Measurements from ENCODE around the gene ADI1. TPM values are rescaled to one million over a fixed set of nuclear protein-coding genes. Genes with fewer than 3 reads are reported as not detected.

The ADI1 gene
- total RNA-seq, 8 experiments from 2014 or later, result 7.4 to 170 (median 17.1) TPM

DNA sequence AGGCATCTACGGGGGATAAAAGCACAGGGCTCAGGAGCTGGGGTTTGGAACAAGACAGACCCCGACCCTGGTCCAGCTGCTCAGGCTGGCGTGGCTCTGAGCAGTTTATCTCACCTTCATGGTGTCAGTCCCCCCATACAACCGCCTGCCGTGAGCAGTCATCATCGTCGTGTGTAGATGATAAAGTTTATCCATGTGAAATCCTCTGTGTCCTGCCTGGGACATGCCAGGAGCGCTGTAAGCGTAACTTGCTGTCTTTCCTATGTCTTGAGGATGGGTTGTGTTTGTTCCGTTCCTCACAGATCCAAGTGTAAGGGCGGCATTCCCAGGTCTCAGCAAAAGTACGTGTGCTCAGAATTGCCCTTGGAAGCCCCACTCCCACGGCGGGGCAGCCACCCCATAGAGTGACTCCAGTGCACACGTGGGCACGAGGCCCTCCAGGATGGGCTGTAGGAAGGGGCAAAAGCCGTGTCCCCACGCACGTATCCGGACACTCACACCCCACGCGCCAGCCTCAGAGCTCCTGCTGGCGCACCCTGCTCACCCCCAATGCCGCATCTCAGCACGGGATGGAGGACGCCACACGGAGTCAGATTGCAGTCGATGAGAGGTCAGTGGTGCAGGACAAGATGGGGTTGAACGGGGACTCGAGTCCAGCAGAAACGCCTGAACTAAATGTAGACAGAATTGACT is 50.9 kb downstream of the ADI1 start:
- Histone ChIP-seq H3K4me1 (replicated peaks in 1 of 2) (peaks cover 9 to 11% of the 10 kb centered on the region in 2 donors), H3K27ac (no peak overlapping the region), H3K4me3 (no peak overlapping the region)
- in situ Hi-C loops (cut with MboI; ENCODE audit: low pct_unique_long_range_greater_than_20kb in 2 of 9, low sequenced_read_pairs in 9 of 9, unreplicated experiment in 9 of 9), result no loop called here
- 80 to 100% (median 92%) methylated on average over 1 to 17 of the region's 31 CpGs for WGBS, 10 experiments
- ATAC-seq (replicated peaks in 6 of 8), result no peak

- in situ Hi-C loops (cut with MboI; ENCODE audit: low pct_unique_long_range_greater_than_20kb in 2 of 9, low sequenced_read_pairs in 9 of 9, unreplicated experiment in 9 of 9), result no loop called here
- Histone ChIP-seq H3K4me1 (replicated peaks in 1 of 2) (peaks cover 5 to 8% of the 10 kb centered on the region in 2 donors), H3K27ac (no peak overlapping the region), H3K4me3 (no peak overlapping the region)
- 97% methylated on average over 4 of the region's 15 CpGs; no CpG with 5 or more reads in 9 of the 10 experiments for WGBS, 10 experiments
- ATAC-seq (replicated peaks in 6 of 8), result no peak
Observed at GRCh38 chr2:3467654-3468053, 51.7 kb downstream of the ADI1 start.

DNA sequence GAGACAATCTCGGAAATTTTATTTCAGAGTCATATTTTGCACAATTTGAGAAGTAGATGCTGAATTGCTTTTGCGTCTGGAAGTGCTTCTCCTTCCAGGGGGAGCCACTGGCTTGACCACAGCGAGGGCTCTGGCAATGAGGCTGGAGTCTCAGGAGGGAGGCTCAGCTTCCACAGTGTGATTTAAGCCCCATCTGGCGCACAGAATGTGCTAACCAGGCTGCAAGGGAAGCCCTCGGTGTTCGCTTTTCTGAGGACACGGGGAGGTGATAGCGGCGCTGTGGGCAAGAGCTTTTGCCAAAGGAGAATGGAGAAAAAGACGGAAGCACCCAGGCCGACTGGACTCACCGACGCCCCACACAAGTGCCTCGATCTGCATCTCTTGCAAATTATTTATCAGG is 52.4 kb downstream of the ADI1 start:
- 80 to 100% (median 94%) methylated on average over 1 to 11 of the region's 14 CpGs; no CpG with 5 or more reads in 6 of the 10 experiments for WGBS, 10 experiments
- peaks cover 4 to 11% of the 10 kb centered on the region in 2 donors for H3K4me1 ChIP-seq (replicated peaks in 1 of 2)
- in situ Hi-C loops (cut with MboI; ENCODE audit: low pct_unique_long_range_greater_than_20kb in 2 of 9, low sequenced_read_pairs in 9 of 9, unreplicated experiment in 9 of 9), result no loop called here
- H3K27ac ChIP-seq, result no peak overlapping the region
- no peak overlapping the region for H3K4me3 ChIP-seq
- ATAC-seq (replicated peaks in 6 of 8), result no peak

DNA sequence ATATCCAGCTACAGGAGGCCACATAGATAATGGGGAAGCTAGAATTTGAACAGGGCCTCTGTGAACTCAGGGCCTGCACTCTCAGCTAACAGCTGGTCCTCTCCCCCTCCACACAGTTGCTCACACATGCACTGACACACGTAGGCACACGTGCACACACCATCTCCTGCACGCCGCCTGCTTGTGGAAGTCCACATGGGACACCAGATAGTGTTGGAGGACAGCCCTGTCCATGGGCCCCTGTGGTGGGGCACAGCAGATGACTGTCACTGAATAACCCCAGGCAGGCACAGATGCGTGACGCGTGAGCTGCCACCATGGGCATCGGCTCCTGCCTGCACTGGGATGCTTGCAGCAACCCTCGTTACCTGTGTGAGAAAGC is 52.9 kb downstream of the ADI1 start:
- no peak overlapping the region for H3K27ac ChIP-seq
- in situ Hi-C loops (cut with MboI; ENCODE audit: low pct_unique_long_range_greater_than_20kb in 2 of 9, low sequenced_read_pairs in 9 of 9, unreplicated experiment in 9 of 9), result no loop called here
- no peak for ATAC-seq (replicated peaks in 6 of 8)
- H3K4me1 ChIP-seq (replicated peaks in 1 of 2), result peaks cover 9 to 16% of the 10 kb centered on the region in 2 donors
- WGBS, 10 experiments, result 89 to 98% (median 95%) methylated on average over 5 to 9 of the region's 9 CpGs; no CpG with 5 or more reads in 7 of the 10 experiments
- no peak overlapping the region for H3K4me3 ChIP-seq

DNA sequence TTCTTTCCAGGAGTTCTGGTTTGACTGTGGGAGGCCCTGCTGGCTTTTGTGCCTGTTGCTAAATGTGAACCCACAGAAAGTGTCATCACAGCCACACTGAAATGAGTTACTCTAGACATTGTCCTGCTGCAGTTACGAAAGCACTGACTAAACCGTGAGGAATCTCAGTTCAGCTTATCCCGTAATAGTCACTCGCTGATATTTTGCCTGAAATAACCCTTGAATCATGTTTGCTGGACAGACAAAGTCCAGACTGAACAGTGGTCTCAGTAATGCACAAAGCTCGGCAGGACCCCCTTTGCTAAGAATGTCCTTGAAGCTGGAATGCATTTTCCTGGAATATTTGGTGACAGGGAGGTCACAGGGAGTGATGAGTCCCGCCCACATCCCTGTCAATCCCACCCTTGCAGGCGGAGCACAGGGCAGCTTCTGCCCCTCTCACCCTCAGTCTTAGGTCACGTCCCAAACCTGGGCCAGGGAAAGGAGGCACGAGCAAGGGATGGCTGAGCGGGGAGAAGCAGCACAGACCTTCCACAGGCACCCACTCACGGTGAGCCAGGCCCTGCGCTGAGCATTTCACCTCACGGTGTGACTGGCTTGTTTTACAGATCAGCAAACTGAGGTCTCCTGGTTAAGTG is 53.4 kb downstream of the ADI1 start:
- Histone ChIP-seq H3K27ac (no peak overlapping the region), H3K4me1 (replicated peaks in 1 of 2) (peaks cover 14 to 21% of the 10 kb centered on the region in 2 donors), H3K4me3 (no peak overlapping the region)
- WGBS, 10 experiments, result 17 to 100% (median 77%) methylated on average over 2 to 11 of the region's 13 CpGs; no CpG with 5 or more reads in 3 of the 10 experiments
- in situ Hi-C loops (cut with MboI; ENCODE audit: low pct_unique_long_range_greater_than_20kb in 2 of 9, low sequenced_read_pairs in 9 of 9, unreplicated experiment in 9 of 9), result no loop called here
- ATAC-seq (replicated peaks in 6 of 8), result peak in 2 of 8 experiments; percentile 51 to 68

- Histone ChIP-seq H3K4me3 (no peak overlapping the region), H3K27ac (no peak overlapping the region), H3K4me1 (replicated peaks in 1 of 2) (peaks cover 19 to 28% of the 10 kb centered on the region in 2 donors)
- 80 to 100% (median 96%) methylated on average over 1 to 16 of the region's 28 CpGs; no CpG with 5 or more reads in 2 of the 10 experiments for WGBS, 10 experiments
- in situ Hi-C loops (cut with MboI; ENCODE audit: low pct_unique_long_range_greater_than_20kb in 2 of 9, low sequenced_read_pairs in 9 of 9, unreplicated experiment in 9 of 9), result no loop called here
- no peak for ATAC-seq (replicated peaks in 6 of 8)
Observed at GRCh38 chr2:3465328-3465727, 54.0 kb downstream of the ADI1 start.

GRCh38 chr2:3464401-3465005 is 54.8 kb downstream of the ADI1 start:
- 85 to 100% (median 95%) methylated on average over 1 to 10 of the region's 21 CpGs for WGBS, 10 experiments
- ATAC-seq (replicated peaks in 6 of 8), result no peak
- in situ Hi-C loops (cut with MboI; ENCODE audit: low pct_unique_long_range_greater_than_20kb in 2 of 9, low sequenced_read_pairs in 9 of 9, unreplicated experiment in 9 of 9), result no loop called here
- H3K4me1 ChIP-seq (replicated peaks in 1 of 2), result peaks cover 26 to 36% of the 10 kb centered on the region in 2 donors
- no peak overlapping the region for H3K4me3 ChIP-seq
- no peak overlapping the region for H3K27ac ChIP-seq

DNA sequence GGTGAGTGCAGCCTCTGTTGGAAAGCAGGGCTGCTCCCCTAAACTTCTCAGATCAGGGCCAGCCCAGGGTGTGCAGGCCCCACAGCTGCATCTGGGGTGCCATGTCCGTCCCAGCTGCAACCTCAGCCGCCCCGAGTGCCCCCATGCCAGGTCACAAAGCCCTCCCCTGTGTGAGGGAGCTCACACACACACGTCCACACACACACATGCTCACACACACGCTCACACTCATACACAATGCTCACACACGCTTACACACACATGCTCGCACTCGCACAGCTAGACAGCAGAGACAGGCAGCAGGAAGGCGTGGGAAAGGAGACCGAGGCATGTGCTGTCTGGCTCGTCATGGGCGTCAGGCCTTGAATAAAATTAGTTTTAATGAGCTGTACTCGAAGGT is 55.4 kb downstream of the ADI1 start:
- Histone ChIP-seq H3K4me1 (replicated peaks in 1 of 2) (peaks cover 28 to 41% of the 10 kb centered on the region in 2 donors), H3K4me3 (no peak overlapping the region), H3K27ac (no peak overlapping the region)
- in situ Hi-C loops (cut with MboI; ENCODE audit: low pct_unique_long_range_greater_than_20kb in 2 of 9, low sequenced_read_pairs in 9 of 9, unreplicated experiment in 9 of 9), result no loop called here
- ATAC-seq (replicated peaks in 6 of 8), result no peak
- WGBS, 10 experiments, result 64 to 100% (median 83%) methylated on average over 1 to 4 of the region's 13 CpGs; no CpG with 5 or more reads in 5 of the 10 experiments

GRCh38 chr2:3463186-3463835 is 56.0 kb downstream of the ADI1 start:
- H3K27ac ChIP-seq, result no peak overlapping the region
- ATAC-seq (replicated peaks in 6 of 8), result no peak
- in situ Hi-C loops (cut with MboI; ENCODE audit: low pct_unique_long_range_greater_than_20kb in 2 of 9, low sequenced_read_pairs in 9 of 9, unreplicated experiment in 9 of 9), result no loop called here
- H3K4me3 ChIP-seq, result no peak overlapping the region
- H3K4me1 ChIP-seq (replicated peaks in 1 of 2), result peaks cover 28 to 42% of the 10 kb centered on the region in 2 donors
- 60 to 100% (median 87%) methylated on average over 1 to 10 of the region's 25 CpGs; no CpG with 5 or more reads in 4 of the 10 experiments for WGBS, 10 experiments

DNA sequence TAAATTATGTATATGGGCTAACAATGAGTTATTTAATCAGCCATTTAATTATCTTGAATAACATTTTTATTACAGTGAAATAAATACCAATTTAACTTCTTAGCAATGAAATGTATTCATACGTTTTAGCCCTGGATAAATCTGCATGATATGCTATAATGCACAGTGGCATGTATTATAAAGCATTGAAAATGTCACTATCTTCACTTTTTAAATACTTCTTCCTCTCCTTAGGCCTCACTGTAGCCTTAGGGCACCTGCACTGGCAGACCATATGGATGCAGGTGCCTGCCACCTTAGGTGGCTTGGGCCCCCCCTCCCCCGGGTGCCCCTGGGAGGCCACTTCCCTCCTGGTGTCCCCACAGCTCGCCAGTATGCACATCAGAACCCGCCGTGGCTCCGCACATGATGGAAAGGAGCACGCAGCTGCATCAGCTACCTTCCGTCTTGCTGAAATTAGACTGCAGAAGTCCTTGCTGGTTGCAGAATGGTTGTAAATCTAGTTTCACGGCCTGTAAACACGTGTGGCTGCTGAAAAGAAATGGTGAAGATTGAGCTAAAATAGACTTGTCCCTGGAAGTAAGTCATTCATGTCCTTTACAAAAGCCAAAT is 56.7 kb downstream of the ADI1 start:
- WGBS, 10 experiments, result 24 to 75% (median 54%) methylated on average over 2 to 8 of the region's 10 CpGs; no CpG with 5 or more reads in 4 of the 10 experiments
- Histone ChIP-seq H3K4me3 (no peak overlapping the region), H3K4me1 (replicated peaks in 1 of 2) (peaks cover 28 to 42% of the 10 kb centered on the region in 2 donors), H3K27ac (no peak overlapping the region)
- ATAC-seq (replicated peaks in 6 of 8), result peak in 1 of 8 experiments; percentile 16
- in situ Hi-C loops (cut with MboI; ENCODE audit: low pct_unique_long_range_greater_than_20kb in 2 of 9, low sequenced_read_pairs in 9 of 9, unreplicated experiment in 9 of 9), result no loop called here

DNA sequence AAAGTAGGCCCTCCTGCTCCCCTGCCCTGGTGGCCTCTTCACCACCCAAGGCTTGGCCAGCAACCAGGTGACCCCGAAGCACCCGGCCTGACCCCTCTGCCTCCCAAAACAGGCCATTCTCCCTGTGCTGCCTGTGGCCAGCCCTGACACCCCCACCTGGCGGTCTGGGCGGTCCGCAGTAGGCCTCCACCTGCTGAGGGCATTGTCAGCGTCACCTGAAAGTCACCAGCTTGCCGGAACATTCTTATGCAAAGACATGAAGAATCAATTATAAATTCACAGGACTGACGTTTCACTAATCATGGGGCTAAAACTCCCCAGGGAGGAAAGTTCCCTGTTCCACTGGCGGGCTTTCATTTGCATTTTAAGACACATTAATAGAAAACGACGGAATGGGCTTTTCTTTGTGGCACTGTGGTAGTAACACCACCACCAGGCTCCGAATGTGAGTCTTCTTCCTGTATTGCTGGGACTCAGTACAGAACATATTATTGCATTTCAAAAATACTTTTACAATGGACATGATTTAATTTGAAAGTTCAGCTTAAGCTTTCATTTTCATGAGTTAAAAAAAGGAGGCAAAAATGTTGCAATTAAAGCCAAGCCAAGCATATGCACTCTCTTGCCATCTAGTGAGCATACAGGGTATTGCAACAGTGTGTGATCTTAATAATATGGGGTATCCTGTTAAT is 57.4 kb downstream of the ADI1 start:
- in situ Hi-C loops (cut with MboI; ENCODE audit: low pct_unique_long_range_greater_than_20kb in 2 of 9, low sequenced_read_pairs in 9 of 9, unreplicated experiment in 9 of 9), result no loop called here
- no peak for ATAC-seq (replicated peaks in 6 of 8)
- WGBS, 10 experiments, result 0 to 93% (median 41%) methylated on average over 1 to 8 of the region's 12 CpGs; no CpG with 5 or more reads in 1 of the 10 experiments
- peak overlapping the region; percentile 64 to 68 for H3K27ac ChIP-seq
- no peak overlapping the region for H3K4me3 ChIP-seq
- peaks cover 28 to 42% of the 10 kb centered on the region in 2 donors for H3K4me1 ChIP-seq (replicated peaks in 1 of 2)

Measured in motor neuron (in vitro differentiated cells).